Right lung (tissue), 5 donors: ENCODE data around the gene TMPRSS15. TPM values are rescaled to one million over a fixed set of nuclear protein-coding genes. Genes with fewer than 3 reads are reported as not detected.

Experiments
- DNase-seq, 2 donors: peaks; one replicate each; pipeline ENCODE4 v3.0.0-alpha.2; 2013
- polyA plus RNA-seq, 5 donors: library from polyadenylated mRNA; unstranded; fragments of 120-200 nt; gene quantifications; one replicate each; pipeline versions ENCODE4 v1.2.1 to v1.2.3, GENCODE V29; 2013; ENCODE audit warnings: inconsistent platforms in 1 of 5, low replicate concordance in 1 of 5; ENCODE audit not compliant: insufficient read length in 5 of 5, insufficient read depth in 1 of 5

TMPRSS15 gene
- polyA plus RNA-seq, 5 donors = 0.04 to 0.08 TPM; not detected in 3

DNA sequence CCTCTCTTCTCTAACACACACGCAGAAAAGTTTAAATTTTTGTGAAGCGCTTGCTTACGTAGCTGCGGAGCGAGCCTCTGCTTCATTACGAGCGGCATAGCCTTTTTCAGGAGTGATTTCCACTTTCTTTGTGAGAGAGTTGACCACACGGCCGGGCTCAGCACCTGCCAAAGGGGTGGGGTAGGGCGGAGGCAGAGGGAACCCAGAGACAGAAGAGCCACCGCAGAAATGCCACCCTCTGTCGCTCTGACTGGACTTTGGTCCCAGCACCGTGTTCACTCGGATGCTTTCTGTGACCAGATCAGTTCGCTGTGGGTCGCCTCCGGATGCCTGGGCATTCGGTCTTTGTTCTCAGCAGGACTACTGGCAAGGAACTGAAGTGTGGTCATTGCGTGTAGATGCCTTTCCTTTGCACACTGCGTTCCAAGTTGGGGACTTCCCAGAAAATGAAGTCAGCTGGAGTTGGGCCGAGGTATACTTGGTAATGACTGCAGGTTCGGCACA is 158.1 kb downstream of the TMPRSS15 start:
- DNase-seq = peak in 1 of 2 donors; percentile 21

GRCh38 chr21:18244671-18245463 is 158.7 kb downstream of the TMPRSS15 start, which contains the start of gene CHODL:
Gene CHODL, plus strand, starts transcription at chr21:18244833. Its CDS starts 391 bp downstream, at chr21:18245224.
- DNase-seq = peak in 1 of 2 donors; percentile 9

DNA sequence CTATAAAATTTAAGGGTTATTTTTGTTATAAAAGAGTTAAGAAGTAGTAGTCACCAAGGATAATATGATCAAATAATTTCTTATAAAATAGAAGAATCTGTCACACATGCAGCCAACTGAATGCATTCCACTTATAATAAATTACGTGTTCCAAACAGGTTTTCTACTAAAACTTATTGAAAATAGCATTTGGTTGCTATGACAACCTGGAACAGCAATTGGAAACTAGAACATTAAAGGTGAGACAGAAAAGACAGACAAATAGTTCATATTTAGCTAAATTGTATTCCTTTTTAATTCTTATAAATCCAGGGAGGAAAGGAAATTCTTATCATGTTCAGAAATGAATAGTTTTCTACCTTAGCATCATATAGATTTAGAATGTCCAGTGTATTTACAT is 168.0 kb downstream of the TMPRSS15 start:
- DNase-seq = no peak

DNA sequence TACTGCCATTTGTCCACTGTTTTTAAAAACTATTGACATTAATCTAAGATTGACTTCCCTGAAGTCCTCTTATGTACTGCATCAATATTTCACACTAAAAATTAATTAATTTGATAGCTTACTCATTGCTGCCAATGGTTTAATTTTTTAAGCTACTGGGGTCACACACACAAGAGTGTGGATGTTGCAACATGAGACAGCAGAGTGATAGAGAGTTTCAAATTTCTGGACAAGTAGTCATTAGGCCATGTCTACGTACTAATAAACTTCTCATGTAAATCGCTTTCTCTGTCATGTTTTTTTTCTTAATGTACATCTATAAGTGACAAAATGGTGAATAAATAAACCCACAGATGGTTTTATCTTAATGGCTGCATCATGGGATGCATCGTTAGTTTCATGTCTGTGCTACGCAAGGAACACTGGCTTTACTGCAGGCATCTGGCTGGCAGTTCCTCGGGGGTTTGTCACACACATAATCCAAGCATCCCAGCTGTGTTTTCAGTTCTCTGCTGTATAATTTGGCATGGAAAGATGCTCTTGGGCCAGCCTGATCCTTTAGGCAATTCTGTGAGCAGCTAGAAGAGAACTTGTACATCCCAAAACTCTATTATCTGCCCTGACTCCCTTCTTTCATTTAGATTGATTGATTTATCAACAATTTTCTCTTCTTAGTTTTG is 175.4 kb downstream of the TMPRSS15 start:
- peak in 1 of 2 donors; percentile 7 for DNase-seq

- DNase-seq = no peak
Observed at GRCh38 chr21:18222346-18222745, 181.2 kb downstream of the TMPRSS15 start.

DNA sequence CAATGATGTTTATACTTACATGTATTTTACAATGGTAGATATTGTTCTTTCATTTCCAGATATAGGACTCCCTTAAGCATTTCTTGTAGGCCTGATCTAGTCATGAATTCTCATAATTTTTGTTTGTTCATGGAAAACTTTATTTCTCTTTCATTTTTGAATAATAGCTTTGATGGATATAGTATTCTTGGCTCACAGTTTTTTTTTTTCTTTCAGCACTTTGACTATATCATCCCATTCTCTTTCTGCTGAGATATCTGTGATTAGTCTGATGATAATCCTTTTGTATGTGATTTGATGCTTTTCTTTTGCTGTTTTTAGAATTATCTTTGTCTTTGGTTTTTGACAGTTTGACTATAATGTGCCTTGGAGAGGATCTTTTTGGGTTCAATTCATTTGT is 183.1 kb downstream of the TMPRSS15 start:
- no peak for DNase-seq

Other genes with a start within 250 kb of the TMPRSS15 start
- gene CHODL, start 159.0 kb downstream of the TMPRSS15 start, polyA plus RNA-seq = 1 to 10 TPM; 2.4 to 5.9 (median 3.4) TPM